GM21367 (cell line): ENCODE measurements around the gene TAS2R13.

ENCODE experiments used
- ATAC-seq: cut with Tn5 transposase; IDR thresholded peaks from one replicate; pipeline ENCODE4 v1.9.1; 2021; ENCODE audit not compliant: unreplicated experiment

TAS2R13 gene, protein sequence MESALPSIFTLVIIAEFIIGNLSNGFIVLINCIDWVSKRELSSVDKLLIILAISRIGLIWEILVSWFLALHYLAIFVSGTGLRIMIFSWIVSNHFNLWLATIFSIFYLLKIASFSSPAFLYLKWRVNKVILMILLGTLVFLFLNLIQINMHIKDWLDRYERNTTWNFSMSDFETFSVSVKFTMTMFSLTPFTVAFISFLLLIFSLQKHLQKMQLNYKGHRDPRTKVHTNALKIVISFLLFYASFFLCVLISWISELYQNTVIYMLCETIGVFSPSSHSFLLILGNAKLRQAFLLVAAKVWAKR

DNA sequence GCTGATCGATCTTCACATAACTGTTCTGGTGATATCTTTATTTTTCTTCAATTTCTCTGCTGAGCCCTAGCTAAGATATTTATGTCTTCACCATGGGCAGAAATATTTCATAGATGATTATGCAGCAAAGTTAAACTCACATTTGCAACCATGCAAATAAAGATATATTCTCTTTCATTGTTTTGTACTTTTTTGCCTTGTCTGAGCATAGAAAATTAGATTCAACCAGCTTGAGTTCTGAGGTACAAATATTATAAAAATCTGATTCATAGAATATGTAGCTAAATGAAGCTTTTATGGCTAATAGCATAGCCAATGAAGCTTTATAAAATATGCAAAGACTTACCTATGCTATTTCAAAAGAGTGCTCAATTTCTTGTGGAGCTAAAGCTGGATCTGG, at the start of gene TAS2R13:
Gene TAS2R13, minus strand, starts transcription at position 101 of the 400 bp plus-strand sequence. CDS start 264 bp downstream, outside the sequence.
- no peak for ATAC-seq

DNA sequence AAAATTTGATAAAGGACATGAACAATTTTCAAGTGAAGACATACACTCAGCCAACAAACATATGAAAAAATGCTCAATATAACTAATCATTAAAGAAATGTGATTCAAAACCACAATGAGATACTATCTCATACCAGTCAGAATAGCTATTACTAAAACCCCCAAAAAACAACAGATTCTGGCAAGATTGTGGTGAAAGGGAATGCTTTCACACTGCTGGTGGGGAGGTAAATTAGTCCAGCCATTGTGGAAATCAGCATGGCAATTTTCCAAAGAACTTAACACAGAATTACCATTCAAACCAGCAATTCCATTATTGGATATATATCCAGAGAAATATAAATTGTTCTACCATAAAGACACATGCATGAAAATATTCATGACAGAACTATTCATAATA, 48.4 kb upstream of the TAS2R13 start:
- no peak for ATAC-seq

- no peak for ATAC-seq
These were observed 46.7 kb upstream of the TAS2R13 start for GRCh38 chr12:10956085-10956484.

- no peak for ATAC-seq
These were observed 43.3 kb upstream of the TAS2R13 start for GRCh38 chr12:10952645-10953044.

DNA sequence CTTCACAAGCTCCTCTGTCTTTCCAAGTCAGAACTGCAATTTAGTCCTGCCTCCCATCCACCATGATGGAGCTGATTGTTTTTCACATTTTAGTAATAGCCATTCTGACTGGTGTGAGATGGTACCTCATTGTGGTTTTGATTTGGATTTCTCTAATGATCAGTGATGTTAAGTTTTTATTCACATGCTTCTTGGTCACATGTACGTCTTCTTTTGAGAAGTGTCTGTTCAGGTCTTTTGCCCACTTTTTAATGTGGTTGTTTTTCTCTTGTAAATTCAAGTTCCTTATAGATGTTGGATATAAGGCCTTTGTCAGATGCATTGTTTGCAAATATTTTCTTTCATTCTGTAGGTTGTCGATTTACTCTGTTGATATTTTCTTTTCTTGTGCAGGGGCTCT, 33.8 kb upstream of the TAS2R13 start:
- ATAC-seq = no peak

GRCh38 chr12:10941916-10942607, 32.7 kb upstream of the TAS2R13 start:
- ATAC-seq = no peak

- no peak for ATAC-seq
These were observed 32.0 kb upstream of the TAS2R13 start for GRCh38 chr12:10941369-10941768.

- no peak for ATAC-seq
These were observed 31.0 kb upstream of the TAS2R13 start for GRCh38 chr12:10940389-10940788.

DNA sequence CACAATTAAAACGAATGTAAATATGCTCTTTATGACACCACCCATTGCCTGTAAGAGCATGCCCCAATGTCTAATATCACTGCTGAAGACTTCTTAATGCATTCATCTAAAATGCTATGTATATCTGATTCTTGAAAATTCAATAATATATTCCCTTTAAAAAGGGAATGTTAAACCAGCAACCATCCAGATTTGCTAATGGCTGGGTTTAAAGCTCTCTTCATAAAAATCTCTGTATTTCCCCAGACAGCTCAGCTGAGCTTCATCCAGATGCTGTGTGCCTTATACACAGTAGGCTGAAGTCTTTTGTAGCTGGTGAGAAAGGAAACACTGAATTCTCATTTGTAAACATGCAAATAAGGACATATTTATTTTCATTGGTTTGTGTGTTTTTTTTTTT, 29.8 kb upstream of the TAS2R13 start, which contains the start of gene TAS2R14:
Gene TAS2R14, minus strand, starts transcription at position 101 of the 400 bp plus-strand sequence. Its CDS starts 56 bp downstream, at position 45.
- no peak for ATAC-seq

DNA sequence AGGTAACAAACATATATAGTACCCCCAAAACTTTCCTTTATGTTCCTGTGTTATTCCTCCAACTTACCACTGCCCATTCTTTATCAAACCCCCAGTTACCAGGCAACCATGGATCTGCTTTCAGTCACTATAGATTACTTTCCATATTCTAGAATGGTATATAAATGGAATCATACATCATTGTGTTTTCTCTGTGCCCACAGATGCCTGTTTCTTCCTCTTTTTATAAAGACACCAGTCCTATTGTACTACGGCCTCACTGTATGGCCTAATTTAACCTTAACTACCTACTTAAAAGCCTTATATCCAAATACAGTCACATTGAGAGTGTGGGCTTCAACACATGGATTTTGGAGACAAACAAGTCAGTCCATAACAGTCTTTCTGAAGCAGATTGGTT, 27.1 kb upstream of the TAS2R13 start:
- ATAC-seq = no peak

GRCh38 chr12:10928746-10929286, 19.5 kb upstream of the TAS2R13 start, which contains the start of gene PRH2:
Gene PRH2 (plus strand): TSS chr12:10929236. CDS start chr12:10929274, 38 bp downstream.
- ATAC-seq = no peak

DNA sequence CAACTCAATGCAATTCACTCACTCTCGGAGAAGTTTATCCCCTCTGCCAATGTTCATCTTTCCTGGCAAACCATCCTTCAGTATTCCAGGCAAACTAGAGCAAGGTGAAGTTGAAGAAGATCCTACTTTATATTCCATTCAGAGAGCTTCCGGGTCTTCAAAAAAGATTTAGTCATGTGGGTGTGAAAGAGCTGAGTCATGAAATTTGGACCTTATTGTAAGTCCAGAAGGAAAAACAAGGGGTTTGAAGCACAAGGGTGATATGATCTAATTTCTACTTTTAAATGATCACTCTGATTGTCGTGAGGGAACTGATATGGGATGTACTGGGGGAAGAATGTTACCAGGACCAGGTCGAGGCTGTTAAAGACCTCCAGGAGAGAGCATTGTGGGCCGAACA, 16.9 kb upstream of the TAS2R13 start:
- ATAC-seq = no peak

- no peak for ATAC-seq
These were observed 10.4 kb upstream of the TAS2R13 start for GRCh38 chr12:10919809-10920208.

DNA sequence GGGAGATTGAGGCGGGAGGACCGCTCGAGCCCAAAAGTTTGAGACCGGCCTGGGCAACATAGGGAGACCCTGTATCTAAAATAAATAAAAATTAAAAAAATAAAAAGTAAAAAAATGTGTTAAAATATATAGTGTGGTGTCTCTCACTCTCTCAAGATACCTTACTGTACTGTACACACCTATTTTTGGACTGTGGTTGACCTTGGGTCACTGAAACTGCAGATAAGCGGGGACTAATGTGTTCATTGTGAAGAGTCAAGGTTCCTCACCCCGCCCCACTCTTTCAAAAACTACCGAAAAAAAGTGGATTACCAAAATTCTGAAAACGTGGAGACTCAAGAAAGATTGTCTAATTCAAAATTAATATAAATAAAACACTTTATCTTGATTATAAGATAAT, 1.0 kb upstream of the TAS2R13 start:
- no peak for ATAC-seq

GRCh38 chr12:10904686-10905085, 4.7 kb downstream of the TAS2R13 start:
- ATAC-seq = no peak

GRCh38 chr12:10901427-10901826, 7.9 kb downstream of the TAS2R13 start:
- no peak for ATAC-seq

GRCh38 chr12:10900972-10901371, 8.4 kb downstream of the TAS2R13 start:
- no peak for ATAC-seq

GRCh38 chr12:10900530-10900929, 8.8 kb downstream of the TAS2R13 start:
- ATAC-seq = no peak

GRCh38 chr12:10896854-10897253, 12.5 kb downstream of the TAS2R13 start:
- ATAC-seq = no peak

DNA sequence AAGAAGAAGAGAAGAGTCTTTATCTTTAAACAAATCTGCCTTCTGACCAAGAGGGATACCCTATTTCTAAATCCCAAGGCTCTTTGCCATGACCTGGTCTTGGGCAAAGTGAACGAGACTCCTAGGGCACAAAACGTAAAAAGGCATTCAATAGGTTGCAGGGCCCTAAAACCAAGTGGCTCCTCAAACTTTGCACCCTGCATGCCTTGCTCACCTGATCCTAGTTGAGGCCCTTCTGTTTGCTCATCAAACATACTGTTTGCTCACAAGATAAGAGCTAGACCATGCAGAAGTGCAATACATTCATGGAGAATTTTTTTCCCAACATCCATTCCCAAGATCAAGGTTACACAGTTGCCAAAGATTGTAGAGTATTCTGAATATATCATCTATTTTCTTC, 17.4 kb downstream of the TAS2R13 start:
- no peak for ATAC-seq

DNA sequence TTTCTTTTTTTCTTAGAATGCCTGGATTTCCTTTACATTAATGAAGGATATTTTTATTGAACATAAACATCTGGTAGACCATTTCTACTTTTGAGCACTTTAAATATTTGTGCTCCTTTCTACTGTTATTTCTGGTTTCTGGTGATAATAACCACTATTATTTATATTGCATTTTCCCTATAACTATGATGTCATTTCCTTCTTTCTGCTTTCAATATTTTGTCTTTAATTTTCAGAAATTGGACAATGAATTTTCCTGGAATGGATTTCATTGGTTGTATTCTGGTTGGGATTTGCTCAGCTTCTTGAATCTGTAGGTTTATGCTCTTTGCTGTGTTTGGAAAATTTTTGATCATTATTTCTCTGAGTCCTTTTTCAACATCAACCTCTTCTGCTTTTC, 20.1 kb downstream of the TAS2R13 start:
- ATAC-seq = no peak

DNA sequence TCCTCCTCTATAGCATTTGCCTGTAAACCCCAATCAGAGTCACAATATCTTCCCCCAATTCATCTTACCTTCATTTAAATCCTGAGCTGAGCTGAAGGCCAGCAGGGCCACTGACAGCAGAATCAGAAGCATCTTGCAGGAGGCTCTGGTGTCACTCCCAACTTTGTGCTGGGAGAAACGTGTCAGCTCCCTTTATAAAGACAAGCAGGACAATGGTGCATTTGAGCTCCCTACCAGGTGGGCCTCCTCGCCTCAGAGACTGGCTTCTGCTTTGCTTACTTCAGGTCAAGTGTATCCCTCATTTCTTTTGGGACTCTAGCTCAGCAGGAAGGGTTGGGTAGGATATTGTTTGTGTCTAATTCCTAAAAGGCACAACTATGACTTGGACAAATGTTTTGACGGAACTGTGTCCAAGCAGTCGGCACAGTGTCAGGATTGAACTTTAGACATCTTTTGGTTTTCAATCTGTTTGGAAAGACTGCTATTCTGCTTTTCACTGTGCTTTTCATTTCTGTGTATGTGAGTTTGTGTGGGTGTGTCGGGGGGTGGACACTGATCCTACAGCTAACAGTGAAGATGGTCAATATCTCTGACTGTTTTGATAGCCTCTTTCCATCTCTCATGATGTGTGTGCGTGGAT, 25.2 kb downstream of the TAS2R13 start, which contains the start of gene PRH1:
Gene PRH1, minus strand, starts transcription at position 170 of the 640 bp plus-strand sequence. Its CDS starts 38 bp downstream, at position 132.
- ATAC-seq = no peak
